GM12878 (cell line): ENCODE results near the gene PTPRM. TPM values are rescaled to one million over a fixed set of nuclear protein-coding genes. Genes with fewer than 3 reads are reported as not detected.

ENCODE experiments used
- ATAC-seq: fragments of 200-7000 bp; cut with Tn5 transposase; 3 replicates; pipeline ENCODE4 v1.9.1; 2020; ENCODE audit warnings: mild to moderate bottlenecking, moderate library complexity
- BruUV-seq: library from RNA; stranded (reverse); fragments of 400-500 nt; replicated peaks from 2 replicates; lab custom pipeline; 2021; lab: Mats Ljungman, UMichigan
- CTCF ChIA-PET: fragments of 300-600 bp; sonication (Branson Sonifier 250); formaldehyde crosslinking; extraction: SDS; loops from one replicate; lab custom pipeline; 2021; ENCODE audit warnings: inconsistent platforms; lab: Yijun Ruan, JAX
- POLR2A ChIA-PET: fragments of 350-600 bp; formaldehyde crosslinking; extraction: SDS; loops from one replicate; lab custom pipeline; 2021; ENCODE audit warnings: inconsistent platforms; lab: Charles Lee
- RAD21 ChIA-PET: fragments of 300-600 bp; sonication (Branson Sonifier 250); formaldehyde crosslinking; loops from one replicate; lab custom pipeline; 2023; ENCODE audit warnings: antibody characterized with exemption; ENCODE audit not compliant: unreplicated experiment; lab: Charles Lee
- SMC1A ChIA-PET: fragments of 300-600 bp; sonication (Branson Sonifier 250); formaldehyde crosslinking; loops from one replicate; lab custom pipeline; 2023; ENCODE audit not compliant: unreplicated experiment, uncharacterized antibody; lab: Charles Lee
- DNase-seq: peaks from one replicate; pipeline ENCODE4 v3.0.0-alpha.2; 2011; ENCODE audit warnings: low read depth, low spot score
- FAIRE-seq: peaks from 3 replicates; lab custom pipeline; 2011; peaks lifted over from hg19 to GRCh38; lab: Jason Lieb, UNC
- H2AFZ ChIP-seq: 2 replicates; pipeline ENCODE4 v1.6.0; 2011; ENCODE audit warnings: low read depth, low read length, control low read depth; ENCODE audit not compliant: control insufficient read depth
- H3K27ac ChIP-seq: 2 replicates; pipeline ENCODE4 v1.5.1; 2011; ENCODE audit warnings: control low read depth; ENCODE audit not compliant: control insufficient read depth, insufficient read depth
- H3K27me3 ChIP-seq, 2 experiments: replicated peaks in 1 of 2; 2 replicates each; pipeline versions ENCODE4 v1.6.0 to v1.6.1; 2011; ENCODE audit warnings: low read length in 1 of 2; ENCODE audit not compliant: control insufficient read depth in 2 of 2, insufficient read depth in 2 of 2
- H3K36me3 ChIP-seq, 2 experiments: 2 replicates each; pipeline ENCODE4 v1.5.1; 2011; ENCODE audit warnings: low read length in 1 of 2; ENCODE audit not compliant: control insufficient read depth in 2 of 2, insufficient read depth in 2 of 2
- H3K4me1 ChIP-seq: 2 replicates; pipeline ENCODE4 v1.6.1; 2011; ENCODE audit warnings: mild to moderate bottlenecking, low read length, moderate library complexity, mixed read lengths; ENCODE audit not compliant: control insufficient read depth, insufficient read depth
- H3K4me2 ChIP-seq: 2 replicates; pipeline ENCODE4 v1.6.0; 2011; ENCODE audit warnings: control low read depth; ENCODE audit not compliant: control insufficient read depth, insufficient read depth
- H3K4me3 ChIP-seq: fragments of 200-600 bp; sonication (generic); 2 replicates; pipeline ENCODE4 v1.5.1; 2016
- H3K79me2 ChIP-seq: 2 replicates; pipeline ENCODE4 v1.6.0; 2011; ENCODE audit warnings: low read length; ENCODE audit not compliant: control insufficient read depth, insufficient read depth
- H3K9ac ChIP-seq: 2 replicates; pipeline ENCODE4 v1.8.0; 2011; ENCODE audit warnings: low read length, control low read depth, mixed read lengths; ENCODE audit not compliant: control insufficient read depth, insufficient read depth
- H3K9me3 ChIP-seq: replicated peaks from 3 replicates; pipeline ENCODE4 v1.5.1; 2011; ENCODE audit warnings: mild to moderate bottlenecking, low read length; ENCODE audit not compliant: control insufficient read depth, insufficient read depth
- H4K20me1 ChIP-seq: 2 replicates; pipeline ENCODE4 v1.6.0; 2011; ENCODE audit not compliant: control insufficient read depth, insufficient read depth
- CBX5 ChIP-seq: sonication (generic); IDR thresholded peaks from 2 replicates; pipeline ENCODE4 v1.6.1; 2016; ENCODE audit warnings: low read depth, moderate library complexity, mild to moderate bottlenecking, inconsistent platforms
- CEBPB ChIP-seq, 2 experiments: fragments of 150-350 bp in 1 of 2; IDR thresholded peaks; 2 replicates each; pipeline ENCODE4 v1.6.1; 2012 to 2014; ENCODE audit warnings: low read depth in 2 of 2, low read length in 2 of 2, borderline replicate concordance in 1 of 2, inconsistent platforms in 1 of 2
- CHD1 ChIP-seq: IDR thresholded peaks from 2 replicates; pipeline ENCODE4 v1.6.1; 2012; ENCODE audit warnings: low read depth, low read length, improper control_type of control experiment
- CHD4 ChIP-seq: fragments of 200-600 bp; sonication (generic); IDR thresholded peaks from 2 replicates; pipeline ENCODE4 v1.6.1; 2016; ENCODE audit warnings: mild to moderate bottlenecking
- DPF2 ChIP-seq: fragments of 450-650 bp; IDR thresholded peaks from 2 replicates; pipeline ENCODE4 v1.6.1; 2017; ENCODE audit warnings: mild to moderate bottlenecking
- HSF1 ChIP-seq: fragments of 150-350 bp; IDR thresholded peaks from 2 replicates; pipeline ENCODE4 v1.6.1; 2014; ENCODE audit warnings: mild to moderate bottlenecking, low read depth, low read length
- IKZF2 ChIP-seq, 2 experiments: fragments of 450-650 bp; IDR thresholded peaks; 2 replicates each; pipeline ENCODE4 v1.6.1; 2017; ENCODE audit warnings: mild to moderate bottlenecking in 2 of 2, moderate library complexity in 2 of 2
- IRF4 ChIP-seq: IDR thresholded peaks from 2 replicates; pipeline ENCODE4 v1.6.1; 2011; ENCODE audit warnings: low read depth, low read length
- LARP7 ChIP-seq: fragments of 450-650 bp; IDR thresholded peaks from 2 replicates; pipeline ENCODE4 v1.6.1; 2017; ENCODE audit warnings: mild to moderate bottlenecking
- NFYB ChIP-seq: IDR thresholded peaks from 2 replicates; pipeline ENCODE4 v1.6.1; 2011; ENCODE audit warnings: low read depth, mild to moderate bottlenecking, low read length, improper control_type of control experiment, moderate library complexity; ENCODE audit not compliant: insufficient read depth
- POLR2A ChIP-seq: IDR thresholded peaks from 2 replicates; pipeline ENCODE4 v1.6.1; 2011; ENCODE audit warnings: low read depth, mild to moderate bottlenecking, low read length
- RAD21 ChIP-seq: IDR thresholded peaks from 2 replicates; pipeline ENCODE4 v1.6.1; 2011; ENCODE audit warnings: mild to moderate bottlenecking, low read depth, low read length, moderate library complexity; ENCODE audit not compliant: insufficient read depth
- SMAD5 ChIP-seq: IDR thresholded peaks from 2 replicates; pipeline ENCODE4 v1.6.1; 2016; ENCODE audit warnings: antibody characterized with exemption, low read depth
- SMARCA5 ChIP-seq: fragments of 450-650 bp; IDR thresholded peaks from 2 replicates; pipeline ENCODE4 v1.6.1; 2017; ENCODE audit warnings: mild to moderate bottlenecking
- STAT1 ChIP-seq: fragments of 450-650 bp; conservative IDR thresholded peaks from 2 replicates; pipeline ENCODE4 v1.6.1; 2014; ENCODE audit warnings: antibody characterized with exemption, mild to moderate bottlenecking
- STAT3 ChIP-seq: IDR thresholded peaks from 2 replicates; pipeline ENCODE4 v1.6.1; 2011; ENCODE audit warnings: low read depth, low read length, improper control_type of control experiment
- TCF7 ChIP-seq: IDR thresholded peaks from 2 replicates; pipeline ENCODE4 v1.6.1; 2014; ENCODE audit warnings: antibody characterized with exemption, borderline replicate concordance
- YBX1 ChIP-seq: fragments of 450-650 bp; IDR thresholded peaks from 2 replicates; pipeline ENCODE4 v1.6.1; 2016; ENCODE audit warnings: antibody characterized with exemption
- WGBS: methylation state at CpG from one replicate; pipeline ENCODE4 v1.1.6; 2016; ENCODE audit warnings: low lambda C conversion rate; ENCODE audit not compliant: insufficient replicate concordance, insufficient coverage; ENCODE audit errors: missing lambda C conversion rate; 5-methylcytosine and 5-hydroxymethylcytosine counted together
- in situ Hi-C: fragments of 300-500 bp; cut with MboI; formaldehyde crosslinking; loops from 9 replicates; pipeline ENCODE4 v1.14.3; 2018; ENCODE audit warnings: mixed read lengths
- intact Hi-C: fragments of 100-400 bp; cut with micrococcal nuclease; formaldehyde crosslinking; loops from one replicate; pipeline ENCODE4 v1.14.2; 2022; ENCODE audit not compliant: unreplicated experiment
- polyA plus RNA-seq, 11 experiments: library from polyadenylated mRNA; depleted of rRNA in 4 of 11; unstranded in 6 of 11; stranded (reverse) in 5 of 11; fragments of >200 nt; fragmentation: Nextera tagmentation in 4 of 11; fragmentation: Illumina TruSeq in 1 of 11; extraction: Ambion mirVana in 4 of 11; extraction: Trizol in 1 of 11; gene quantifications; 1 replicate in 1 of 11; 2 replicates in 10 of 11; pipeline versions ENCODE4 v1.2.1 to v1.2.3, GENCODE V29; 2011 to 2016; ENCODE audit warnings: inconsistent platforms in 2 of 11, missing spikeins in 2 of 11, low read depth in 1 of 11
- total RNA-seq, 4 experiments: library from RNA; depleted of rRNA in 3 of 4; stranded (reverse); fragments of >200 nt in 3 of 4; fragmentation: Illumina TruSeq in 1 of 4; extraction: Trizol in 1 of 4; gene quantifications; 2 replicates each; pipeline versions ENCODE4 v1.2.1 to v1.2.3, GENCODE V29; 2013 to 2021
- TF ChIP-seq, protein P1 (sequence below): IDR thresholded peaks from 2 replicates; pipeline ENCODE4 v1.6.1; 2012; ENCODE audit warnings: improper control_type of control experiment, low read depth, low read length; ENCODE audit not compliant: insufficient replicate concordance
- TF ChIP-seq, protein P2 (sequence below): IDR thresholded peaks from 2 replicates; pipeline ENCODE4 v1.6.1; 2011; ENCODE audit warnings: low read depth, low read length, improper control_type of control experiment, borderline replicate concordance

The PTPRM gene
- total and polyA plus RNA-seq, 10 of the 15 experiments (the other 5 are each of a cell fraction or from before 2014, with no cell fraction given), result 0.07 to 22.6 (median 0.60) TPM

- TF ChIP-seq, protein P1, sequence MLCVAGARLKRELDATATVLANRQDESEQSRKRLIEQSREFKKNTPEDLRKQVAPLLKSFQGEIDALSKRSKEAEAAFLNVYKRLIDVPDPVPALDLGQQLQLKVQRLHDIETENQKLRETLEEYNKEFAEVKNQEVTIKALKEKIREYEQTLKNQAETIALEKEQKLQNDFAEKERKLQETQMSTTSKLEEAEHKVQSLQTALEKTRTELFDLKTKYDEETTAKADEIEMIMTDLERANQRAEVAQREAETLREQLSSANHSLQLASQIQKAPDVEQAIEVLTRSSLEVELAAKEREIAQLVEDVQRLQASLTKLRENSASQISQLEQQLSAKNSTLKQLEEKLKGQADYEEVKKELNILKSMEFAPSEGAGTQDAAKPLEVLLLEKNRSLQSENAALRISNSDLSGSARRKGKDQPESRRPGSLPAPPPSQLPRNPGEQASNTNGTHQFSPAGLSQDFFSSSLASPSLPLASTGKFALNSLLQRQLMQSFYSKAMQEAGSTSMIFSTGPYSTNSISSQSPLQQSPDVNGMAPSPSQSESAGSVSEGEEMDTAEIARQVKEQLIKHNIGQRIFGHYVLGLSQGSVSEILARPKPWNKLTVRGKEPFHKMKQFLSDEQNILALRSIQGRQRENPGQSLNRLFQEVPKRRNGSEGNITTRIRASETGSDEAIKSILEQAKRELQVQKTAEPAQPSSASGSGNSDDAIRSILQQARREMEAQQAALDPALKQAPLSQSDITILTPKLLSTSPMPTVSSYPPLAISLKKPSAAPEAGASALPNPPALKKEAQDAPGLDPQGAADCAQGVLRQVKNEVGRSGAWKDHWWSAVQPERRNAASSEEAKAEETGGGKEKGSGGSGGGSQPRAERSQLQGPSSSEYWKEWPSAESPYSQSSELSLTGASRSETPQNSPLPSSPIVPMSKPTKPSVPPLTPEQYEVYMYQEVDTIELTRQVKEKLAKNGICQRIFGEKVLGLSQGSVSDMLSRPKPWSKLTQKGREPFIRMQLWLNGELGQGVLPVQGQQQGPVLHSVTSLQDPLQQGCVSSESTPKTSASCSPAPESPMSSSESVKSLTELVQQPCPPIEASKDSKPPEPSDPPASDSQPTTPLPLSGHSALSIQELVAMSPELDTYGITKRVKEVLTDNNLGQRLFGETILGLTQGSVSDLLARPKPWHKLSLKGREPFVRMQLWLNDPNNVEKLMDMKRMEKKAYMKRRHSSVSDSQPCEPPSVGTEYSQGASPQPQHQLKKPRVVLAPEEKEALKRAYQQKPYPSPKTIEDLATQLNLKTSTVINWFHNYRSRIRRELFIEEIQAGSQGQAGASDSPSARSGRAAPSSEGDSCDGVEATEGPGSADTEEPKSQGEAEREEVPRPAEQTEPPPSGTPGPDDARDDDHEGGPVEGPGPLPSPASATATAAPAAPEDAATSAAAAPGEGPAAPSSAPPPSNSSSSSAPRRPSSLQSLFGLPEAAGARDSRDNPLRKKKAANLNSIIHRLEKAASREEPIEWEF, result no peak
- TF ChIP-seq, protein P2, sequence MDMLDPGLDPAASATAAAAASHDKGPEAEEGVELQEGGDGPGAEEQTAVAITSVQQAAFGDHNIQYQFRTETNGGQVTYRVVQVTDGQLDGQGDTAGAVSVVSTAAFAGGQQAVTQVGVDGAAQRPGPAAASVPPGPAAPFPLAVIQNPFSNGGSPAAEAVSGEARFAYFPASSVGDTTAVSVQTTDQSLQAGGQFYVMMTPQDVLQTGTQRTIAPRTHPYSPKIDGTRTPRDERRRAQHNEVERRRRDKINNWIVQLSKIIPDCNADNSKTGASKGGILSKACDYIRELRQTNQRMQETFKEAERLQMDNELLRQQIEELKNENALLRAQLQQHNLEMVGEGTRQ, result no peak
- TF ChIP-seq POLR2A (no peak), SMAD5 (no peak), DPF2 (no peak), YBX1 (no peak)
Measured at GRCh38 chr18:7657937-7658336, 90.8 kb downstream of the PTPRM start (continued).

- in situ Hi-C loops, result no loop called here
- Histone ChIP-seq H3K36me3 (no peaks in the 10 kb centered on the region), H3K4me3 (no peak overlapping the region), H3K4me2 (no peak overlapping the region), H3K9ac (no peak overlapping the region), H3K4me1 (no peaks in the 10 kb centered on the region), H3K79me2 (no peaks in the 10 kb centered on the region), H3K27ac (no peak overlapping the region), H3K27me3 (peaks cover 0 to 1% of the 10 kb centered on the region in 2 experiments; a peak in 1 of 4 replicates), H2AFZ (no peak overlapping the region), H3K9me3 (no peaks in the 10 kb centered on the region), H4K20me1 (no peaks in the 10 kb centered on the region)
- CTCF ChIA-PET, result no interaction called here
- FAIRE-seq (no peak), DNase-seq (no peak), ATAC-seq (no peak)
- BruUV-seq, result no TSS peak
- WGBS, result 39% methylated on average over 1 of the region's 1 CpG
- RAD21 ChIA-PET, result no interaction called here
- TF ChIP-seq IRF4 (no peak), CEBPB (IDR thresholded peaks at IDR 0.05; ENCODE audit: borderline replicate concordance in 1 of 2, low read depth in 2 of 2, low read length in 2 of 2) (no peak), RAD21 (no peak), STAT1 (no peak), STAT3 (no peak), HSF1 (no peak), LARP7 (no peak), CBX5 (no peak), DPF2 (no peak), IKZF2 (IDR thresholded peaks at IDR 0.05) (no peak), NFYB (no peak), CHD4 (no peak), CHD1 (no peak), TCF7 (no peak), SMARCA5 (no peak)
- intact Hi-C loops, result no loop called here
- SMC1A ChIA-PET, result no interaction called here
- POLR2A ChIA-PET, result interaction anchor here (0.5 kb wide), 1 partner anchor 572 kb away, joined by 3 read pairs; no protein-coding TSS in a partner anchor
Measured at GRCh38 chr18:7658701-7659100, 91.6 kb downstream of the PTPRM start.
